ENCODE results near the gene CLK1.

GRCh38 chr2:200871151-200871550 lies 6.7 kb upstream of the CLK1 start:
- no peak for TF ChIP-seq POLR2AphosphoS5 (IDR thresholded peaks at IDR 0.05; ENCODE audit: low read depth, low read length)
- TF ChIP-seq CTCF (IDR thresholded peaks at IDR 0.05) = no peak
- TF ChIP-seq REST (IDR thresholded peaks at IDR 0.05; ENCODE audit: insufficient read depth in 1 of 2, low read depth in 2 of 2, low read length in 1 of 2) = no peak

Measured in Panc1 (cell line).